Suprapubic skin (tissue), 4 donors: ENCODE measurements around the gene NLRP3. TPM values are rescaled to one million over a fixed set of nuclear protein-coding genes. Genes with fewer than 3 reads are reported as not detected.

Source experiments
- DNase-seq, 2 donors: peaks; one replicate each; pipeline ENCODE4 v3.0.0-alpha.2; 2019; ENCODE audit warnings: low spot score in 2 of 2
- H3K27ac ChIP-seq: fragments of 200-600 bp; sonication (generic); one replicate; pipeline ENCODE4 v1.5.1; 2019
- H3K27me3 ChIP-seq: fragments of 200-600 bp; sonication (generic); one replicate; pipeline ENCODE4 v1.5.1; 2019
- H3K36me3 ChIP-seq: fragments of 200-600 bp; sonication (generic); one replicate; pipeline ENCODE4 v1.5.1; 2019
- H3K4me1 ChIP-seq: fragments of 200-600 bp; sonication (generic); one replicate; pipeline ENCODE4 v1.5.1; 2019
- H3K4me3 ChIP-seq: fragments of 200-600 bp; sonication (generic); one replicate; pipeline ENCODE4 v1.5.1; 2019; ENCODE audit warnings: mild to moderate bottlenecking
- H3K9me3 ChIP-seq: fragments of 200-600 bp; sonication (generic); one replicate; pipeline ENCODE4 v1.5.1; 2019
- CTCF ChIP-seq, 2 donors: fragments of 200-600 bp in 1 of 2; fragments of 450-650 bp in 1 of 2; sonication (generic) in 1 of 2; IDR thresholded peaks; one replicate each; pipeline ENCODE4 v1.5.1; 2016 to 2019; ENCODE audit warnings: antibody characterized with exemption in 2 of 2, mild to moderate bottlenecking in 1 of 2, moderate library complexity in 1 of 2
- EP300 ChIP-seq: sonication (generic); formaldehyde crosslinking; IDR thresholded peaks from one replicate; pipeline ENCODE4 v1.6.1; 2017; ENCODE audit warnings: antibody characterized with exemption
- POLR2A ChIP-seq, 2 donors: fragments of 450-650 bp; IDR thresholded peaks; one replicate each; pipeline ENCODE4 v1.6.1; 2017; ENCODE audit warnings: antibody characterized with exemption in 2 of 2, mild to moderate bottlenecking in 2 of 2, moderate library complexity in 2 of 2
- POLR2AphosphoS5 ChIP-seq, 3 donors: sonication (generic); formaldehyde crosslinking; IDR thresholded peaks; one replicate each; pipeline ENCODE4 v1.6.1; 2017; ENCODE audit warnings: antibody characterized with exemption in 3 of 3
- WGBS: methylation state at CpG from one replicate; pipeline ENCODE4 v1.1.5; 2018; 5-methylcytosine and 5-hydroxymethylcytosine counted together
- total RNA-seq, 4 donors: library from RNA; depleted of rRNA; stranded (reverse); fragments of >200 nt; gene quantifications; one replicate each; pipeline ENCODE4 v1.1.0, GENCODE V29; 2016

The NLRP3 gene
- total RNA-seq, 4 donors from 2014 or later = 0.87 to 1.6 (median 1.3) TPM

GRCh38 chr1:247429496-247429895 lies 13.5 kb downstream of the NLRP3 start:
- WGBS = 48% methylated on average over 6 of the region's 6 CpGs
- H3K36me3 ChIP-seq = no peaks in the 10 kb centered on the region
- H3K27me3 ChIP-seq = no peaks in the 10 kb centered on the region
- no peaks in the 10 kb centered on the region for H3K4me1 ChIP-seq
- no peak overlapping the region for H3K27ac ChIP-seq
- DNase-seq = no peak
- H3K4me3 ChIP-seq = no peak overlapping the region
- no peaks in the 10 kb centered on the region for H3K9me3 ChIP-seq
- TF ChIP-seq CTCF (IDR thresholded peaks at IDR 0.05) = no peak
- TF ChIP-seq POLR2AphosphoS5 (IDR thresholded peaks at IDR 0.05) = no peak
- TF ChIP-seq POLR2A (IDR thresholded peaks at IDR 0.05) = no peak

- DNase-seq = no peak
- H3K27me3 ChIP-seq = no peaks in the 10 kb centered on the region
- TF ChIP-seq POLR2AphosphoS5 (IDR thresholded peaks at IDR 0.05) (no peak), CTCF (IDR thresholded peaks at IDR 0.05) (no peak), EP300 (no peak), POLR2A (IDR thresholded peaks at IDR 0.05) (no peak)
- no peaks in the 10 kb centered on the region for H3K4me1 ChIP-seq
- H3K36me3 ChIP-seq = no peaks in the 10 kb centered on the region
- no peak overlapping the region for H3K27ac ChIP-seq
- no peak overlapping the region for H3K4me3 ChIP-seq
- no peaks in the 10 kb centered on the region for H3K9me3 ChIP-seq
- 82% methylated on average over 1 of the region's 1 CpG for WGBS
Observed at GRCh38 chr1:247430434-247430833, 14.5 kb downstream of the NLRP3 start.

- Histone ChIP-seq H3K4me1 (no peaks in the 10 kb centered on the region), H3K27me3 (no peaks in the 10 kb centered on the region), H3K27ac (no peak overlapping the region), H3K9me3 (no peaks in the 10 kb centered on the region), H3K36me3 (no peaks in the 10 kb centered on the region), H3K4me3 (no peak overlapping the region)
- DNase-seq = no peak
- WGBS = 90% methylated on average over 9 of the region's 9 CpGs
- no peak for TF ChIP-seq CTCF (IDR thresholded peaks at IDR 0.05)
- no peak for TF ChIP-seq POLR2A (IDR thresholded peaks at IDR 0.05)
- no peak for TF ChIP-seq POLR2AphosphoS5 (IDR thresholded peaks at IDR 0.05)
- TF ChIP-seq EP300 = no peak
Observed at GRCh38 chr1:247431643-247432042, 15.7 kb downstream of the NLRP3 start.

GRCh38 chr1:247434005-247434404 lies 18.0 kb downstream of the NLRP3 start:
- no peaks in the 10 kb centered on the region for H3K36me3 ChIP-seq
- DNase-seq = no peak
- H3K4me1 ChIP-seq = no peaks in the 10 kb centered on the region
- WGBS = 86% methylated on average over 15 of the region's 15 CpGs
- H3K4me3 ChIP-seq = no peak overlapping the region
- no peaks in the 10 kb centered on the region for H3K27me3 ChIP-seq
- no peak overlapping the region for H3K27ac ChIP-seq
- H3K9me3 ChIP-seq = no peaks in the 10 kb centered on the region
- TF ChIP-seq POLR2A (IDR thresholded peaks at IDR 0.05) (no peak), EP300 (no peak), CTCF (IDR thresholded peaks at IDR 0.05) (no peak), POLR2AphosphoS5 (IDR thresholded peaks at IDR 0.05) (no peak)

- TF ChIP-seq CTCF (IDR thresholded peaks at IDR 0.05) (no peak), POLR2A (IDR thresholded peaks at IDR 0.05) (no peak), EP300 (no peak), POLR2AphosphoS5 (IDR thresholded peaks at IDR 0.05) (no peak)
- H3K36me3 ChIP-seq = no peaks in the 10 kb centered on the region
Observed at GRCh38 chr1:247435030-247435758, 19.2 kb downstream of the NLRP3 start.

More at GRCh38 chr1:247435030-247435758, 19.2 kb downstream of the NLRP3 start:
- Histone ChIP-seq H3K4me3 (no peak overlapping the region), H3K27ac (no peak overlapping the region), H3K27me3 (no peaks in the 10 kb centered on the region), H3K4me1 (no peaks in the 10 kb centered on the region), H3K9me3 (no peaks in the 10 kb centered on the region)
- WGBS = 69% methylated on average over 13 of the region's 13 CpGs
- DNase-seq = no peak
